HG03442 (cell line): Measurements from ENCODE around the gene KCNK5.

Experiments used
- ATAC-seq: cut with Tn5 transposase; IDR thresholded peaks from one replicate; pipeline ENCODE4 v1.9.1; 2021; ENCODE audit warnings: mild to moderate bottlenecking, moderate library complexity; ENCODE audit not compliant: unreplicated experiment

KCNK5 gene

DNA sequence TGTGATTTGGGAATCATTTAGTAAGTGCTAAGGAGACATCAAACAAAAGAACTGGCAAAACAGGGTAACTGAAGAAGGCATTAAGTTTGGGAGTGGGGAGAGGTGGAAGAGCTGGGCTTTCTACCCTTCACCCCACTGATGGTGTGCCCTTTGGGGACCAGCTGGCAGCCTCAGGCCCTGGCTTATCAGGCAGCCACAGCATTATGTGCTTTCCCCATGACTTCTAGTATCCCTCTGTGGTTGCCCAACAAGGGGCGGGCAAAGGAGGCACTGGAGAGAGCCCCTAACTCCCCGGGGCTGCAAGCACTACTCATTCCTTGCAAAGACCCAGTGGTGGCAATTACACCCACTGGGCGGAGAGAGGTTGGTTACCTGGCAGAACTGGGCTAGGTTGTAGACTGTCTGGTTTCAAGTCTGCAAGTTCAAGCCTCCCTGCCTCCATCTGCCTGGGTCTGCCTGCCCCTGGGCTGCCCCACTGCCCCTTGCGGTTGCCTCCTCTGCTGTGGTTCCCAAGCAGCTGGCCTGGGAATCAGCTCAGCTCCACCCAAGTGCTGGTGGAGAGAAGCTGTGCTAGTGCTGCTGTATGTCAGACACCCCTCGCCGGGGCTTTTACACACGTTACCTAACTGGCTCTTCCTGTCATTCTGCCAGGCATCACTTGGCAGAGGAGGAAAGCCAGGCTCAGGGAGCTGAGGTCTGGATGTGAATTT, 29.9 kb downstream of the KCNK5 start:
- ATAC-seq: no peak

DNA sequence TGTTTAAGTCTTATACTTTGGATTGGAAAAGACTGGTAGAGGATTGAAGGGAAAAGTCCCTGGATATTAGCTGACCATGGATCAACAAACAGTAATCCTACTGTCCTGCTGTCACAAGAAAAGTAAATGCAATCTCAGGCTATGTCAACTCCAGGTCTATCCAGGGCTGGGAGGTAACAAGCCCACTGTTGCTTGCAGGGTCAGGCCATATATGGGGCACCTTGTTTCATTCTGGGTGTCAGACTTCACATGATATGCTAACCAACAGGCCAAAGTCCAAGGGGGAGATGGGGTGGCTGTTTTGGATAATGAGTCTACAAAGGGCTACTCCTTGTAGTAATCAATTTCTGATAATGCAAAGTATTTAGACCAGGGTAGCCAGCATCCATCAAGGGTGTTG, 30.7 kb downstream of the KCNK5 start:
- ATAC-seq: no peak

DNA sequence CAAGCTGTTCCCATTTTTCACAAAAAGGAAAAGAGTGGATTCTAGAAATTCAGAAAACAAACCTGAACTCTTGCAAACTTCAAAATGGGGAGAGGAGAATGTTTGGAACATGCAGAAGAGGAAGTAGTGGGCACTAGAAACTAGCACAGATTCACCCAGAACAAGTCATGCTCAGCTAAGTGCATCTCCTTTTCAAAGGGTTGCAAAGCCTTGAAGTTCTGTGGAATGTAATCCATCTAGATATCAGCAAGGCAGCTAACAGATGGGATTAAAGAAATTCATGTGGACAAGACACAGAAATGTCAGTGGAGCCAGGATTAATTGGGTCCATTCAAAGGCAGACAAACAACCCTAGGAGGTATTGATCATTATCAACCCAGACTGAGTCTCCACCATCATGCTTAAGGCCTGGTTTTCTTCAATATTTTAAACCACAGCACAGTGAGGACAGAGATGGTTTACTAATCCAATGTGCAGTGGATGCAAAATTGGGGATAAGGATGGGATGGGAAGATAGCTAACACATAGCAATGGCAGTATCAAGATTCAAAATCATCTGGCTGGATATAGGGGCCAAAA, 31.3 kb downstream of the KCNK5 start:
- no peak for ATAC-seq

DNA sequence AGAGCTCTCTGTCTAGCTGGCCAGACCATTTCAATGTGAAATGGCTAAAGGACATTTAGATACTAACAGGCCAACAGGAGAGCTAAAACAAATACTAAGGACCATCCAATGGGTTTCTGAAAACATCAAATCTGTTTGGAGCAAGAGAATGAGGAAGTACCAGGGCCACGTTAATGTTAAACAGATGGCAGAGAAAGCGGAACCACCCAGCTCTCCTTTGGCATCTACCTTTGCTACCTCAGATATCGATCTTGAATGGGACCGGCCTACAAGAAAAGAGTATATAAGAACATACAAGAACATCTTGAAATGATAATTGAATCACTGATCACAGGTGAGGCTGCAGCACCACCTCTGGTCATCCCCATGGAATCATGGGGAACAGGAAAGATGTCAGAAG, 31.8 kb downstream of the KCNK5 start:
- no peak for ATAC-seq

DNA sequence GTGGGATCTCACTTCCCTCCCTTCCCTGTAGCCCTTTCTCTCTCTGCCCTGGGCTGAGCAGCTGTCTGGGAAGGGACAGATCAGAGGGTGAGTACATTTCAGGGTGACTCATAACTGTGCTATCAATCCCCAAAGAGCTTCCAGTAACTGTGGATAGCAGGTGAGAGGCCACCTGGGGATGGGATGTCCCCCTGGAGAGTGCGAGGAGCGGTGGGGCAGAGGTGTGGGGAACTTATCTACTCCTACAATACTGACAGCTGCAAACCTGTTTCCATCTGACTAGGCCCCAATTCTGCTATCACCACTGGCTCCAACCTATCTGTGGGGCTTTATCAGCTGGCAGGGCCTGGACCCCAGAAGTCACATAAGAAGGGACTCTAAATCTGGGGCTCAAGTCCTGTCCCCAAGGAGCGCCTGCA, 32.6 kb downstream of the KCNK5 start:
- ATAC-seq: no peak

DNA sequence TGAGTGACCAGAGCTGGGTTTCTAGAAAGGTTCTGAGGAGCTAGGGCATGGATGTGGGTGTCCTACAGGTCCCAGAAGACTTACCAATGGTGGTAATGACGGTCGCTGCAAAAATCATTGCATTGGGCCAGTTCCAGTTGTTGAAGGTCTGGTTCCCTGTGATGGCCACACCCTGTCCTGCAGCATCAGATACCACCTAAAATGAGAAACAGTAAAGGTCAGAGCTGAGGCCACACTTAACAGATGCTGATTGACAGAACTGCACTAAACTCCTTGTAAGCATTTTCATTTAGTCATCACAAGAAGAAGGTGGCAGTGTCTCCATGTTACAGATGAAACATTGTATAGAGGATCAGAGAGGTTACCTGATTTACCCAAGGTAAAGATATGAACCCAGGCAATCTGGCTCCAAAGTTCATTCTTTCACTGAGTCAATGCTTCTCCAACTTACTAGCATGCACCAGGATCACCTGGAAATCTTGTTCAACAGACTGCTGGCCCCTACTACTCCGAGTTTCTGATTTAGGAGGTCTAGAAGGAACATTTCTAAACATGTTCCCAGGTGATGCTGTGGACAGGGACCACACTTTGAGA, 33.4 kb downstream of the KCNK5 start:
- ATAC-seq: no peak

DNA sequence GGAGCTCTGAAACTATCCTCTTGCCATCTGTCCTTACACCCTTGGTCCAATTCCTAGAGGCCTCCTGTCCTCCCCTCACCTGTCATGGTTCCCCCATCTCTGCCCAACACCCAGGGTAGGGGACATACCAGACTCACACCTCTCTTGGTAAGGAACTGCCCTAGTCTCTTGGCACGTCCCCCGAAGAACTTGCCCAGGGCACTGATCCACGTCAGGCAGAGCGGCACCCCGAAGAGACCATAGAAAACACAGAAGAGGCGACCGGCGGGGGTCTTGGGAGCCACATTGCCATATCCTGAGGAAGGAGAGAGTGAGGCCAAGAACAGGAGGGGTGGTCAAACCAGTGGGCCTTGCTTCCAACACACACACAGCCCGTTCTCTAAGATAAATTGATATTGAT, 34.8 kb downstream of the KCNK5 start:
- no peak for ATAC-seq

DNA sequence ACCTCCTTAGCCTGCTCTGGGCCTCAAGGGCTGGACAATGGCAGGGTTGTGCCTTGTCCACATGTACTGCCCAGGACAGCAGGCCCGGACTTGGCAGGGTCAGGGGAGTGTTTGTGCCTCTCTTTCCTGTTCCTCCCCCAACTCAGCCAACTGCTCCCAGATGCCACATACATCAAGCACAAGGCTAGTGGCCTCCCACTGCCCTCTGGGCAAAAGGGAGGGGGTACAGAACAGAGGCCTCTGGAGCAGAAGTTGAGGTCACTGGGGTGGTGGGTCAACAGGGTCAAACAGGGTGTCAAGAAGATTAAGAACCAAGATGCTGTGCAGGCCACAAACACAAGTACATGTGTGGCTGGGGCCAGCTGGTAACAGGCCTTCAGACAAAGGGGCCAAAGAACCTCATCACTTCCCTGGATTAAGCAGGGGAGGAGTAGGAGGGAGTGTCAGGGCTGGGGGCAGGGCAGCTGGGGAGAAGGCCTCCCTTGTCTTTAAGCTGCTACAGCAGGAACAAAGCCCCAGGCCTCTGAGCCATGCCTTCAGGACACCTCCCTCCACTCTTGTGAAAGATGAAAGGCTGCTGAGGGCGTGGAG, 36.0 kb downstream of the KCNK5 start:
- no peak for ATAC-seq

DNA sequence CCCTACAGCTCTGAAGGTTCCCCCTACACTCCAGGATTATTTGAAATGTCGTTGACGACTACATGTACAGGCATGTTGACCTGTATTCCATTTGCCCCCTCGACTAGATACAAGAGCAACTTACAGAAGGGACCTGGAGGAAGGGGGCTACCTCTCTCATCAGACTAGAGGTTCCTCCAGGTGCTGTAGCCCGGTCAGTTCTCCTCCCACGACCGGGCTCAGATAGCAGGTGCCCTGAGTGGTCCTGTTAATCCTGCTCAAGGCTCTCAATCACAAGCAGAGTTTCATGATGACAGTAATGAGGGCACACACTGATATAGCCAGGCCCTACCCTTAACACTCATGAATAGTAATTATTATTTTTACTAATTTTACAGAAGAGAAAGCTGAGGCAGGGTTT, 36.5 kb downstream of the KCNK5 start:
- no peak for ATAC-seq

DNA sequence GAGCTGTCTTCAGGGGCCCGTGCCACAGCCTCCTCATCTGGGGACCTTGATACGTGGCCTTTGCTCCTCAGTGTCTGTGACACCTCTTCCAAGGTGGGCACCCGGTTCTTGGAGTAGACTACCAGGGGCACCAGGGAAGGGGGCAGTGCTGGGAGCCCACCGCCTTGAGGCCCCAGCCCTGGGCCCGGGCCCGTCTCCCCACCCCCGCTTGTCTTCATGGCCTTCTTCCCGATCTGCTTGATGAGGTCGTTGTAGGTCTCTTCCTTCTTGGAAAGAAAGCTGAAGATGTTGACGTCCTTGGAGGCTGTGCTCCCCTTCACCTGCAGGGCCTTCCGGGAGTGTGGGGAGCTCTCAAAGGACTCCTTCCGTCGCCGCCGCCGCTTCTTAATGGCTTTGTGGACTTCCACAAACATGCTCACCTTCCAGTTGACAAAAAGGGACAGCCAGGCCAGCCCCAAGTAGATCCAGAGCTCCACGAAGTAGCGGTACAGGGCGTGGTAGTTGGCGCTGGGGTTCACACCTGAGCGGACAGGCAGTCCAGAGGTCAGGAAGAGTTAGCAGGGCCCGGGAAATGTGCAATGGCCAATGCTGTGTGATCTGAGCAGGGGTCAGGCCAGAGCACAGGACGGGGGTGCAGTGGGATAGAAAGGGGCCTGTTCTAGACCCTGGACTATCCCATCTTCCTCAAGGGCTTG, 37.9 kb downstream of the KCNK5 start:
- no peak for ATAC-seq

DNA sequence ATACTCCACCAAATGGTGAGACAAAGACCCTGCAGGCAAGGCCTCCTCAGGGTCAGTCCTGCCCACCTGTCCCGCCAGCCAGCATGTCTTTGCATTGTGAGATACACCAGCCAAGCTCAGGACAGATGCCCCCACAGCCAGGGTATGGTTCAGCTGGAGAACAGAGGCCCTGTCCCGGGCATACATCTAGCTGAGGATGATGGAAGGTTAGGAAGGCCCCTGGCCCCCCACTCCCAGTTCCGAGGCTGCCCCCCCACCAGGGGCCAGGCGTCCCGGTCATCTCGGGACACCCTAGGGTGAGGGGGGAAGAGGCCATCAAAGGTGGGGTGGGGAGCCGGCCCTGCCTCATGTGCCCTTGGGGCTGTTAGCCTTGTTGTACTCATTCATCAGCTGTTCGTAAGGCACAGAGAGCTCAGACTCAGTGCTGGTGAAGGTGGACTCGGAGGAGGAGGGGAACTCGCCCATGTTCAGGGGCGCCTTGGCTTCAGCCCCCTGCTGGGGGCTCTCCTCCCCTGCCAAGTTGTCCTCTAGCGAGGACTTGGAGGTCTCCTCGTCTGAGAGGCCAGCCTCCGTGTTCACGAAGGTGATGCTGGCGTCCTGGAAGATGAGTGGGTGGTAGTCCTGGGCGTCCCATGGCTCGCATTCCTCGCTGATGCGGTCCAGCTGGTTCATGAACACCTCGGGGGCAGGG, 38.6 kb downstream of the KCNK5 start:
- ATAC-seq: no peak

DNA sequence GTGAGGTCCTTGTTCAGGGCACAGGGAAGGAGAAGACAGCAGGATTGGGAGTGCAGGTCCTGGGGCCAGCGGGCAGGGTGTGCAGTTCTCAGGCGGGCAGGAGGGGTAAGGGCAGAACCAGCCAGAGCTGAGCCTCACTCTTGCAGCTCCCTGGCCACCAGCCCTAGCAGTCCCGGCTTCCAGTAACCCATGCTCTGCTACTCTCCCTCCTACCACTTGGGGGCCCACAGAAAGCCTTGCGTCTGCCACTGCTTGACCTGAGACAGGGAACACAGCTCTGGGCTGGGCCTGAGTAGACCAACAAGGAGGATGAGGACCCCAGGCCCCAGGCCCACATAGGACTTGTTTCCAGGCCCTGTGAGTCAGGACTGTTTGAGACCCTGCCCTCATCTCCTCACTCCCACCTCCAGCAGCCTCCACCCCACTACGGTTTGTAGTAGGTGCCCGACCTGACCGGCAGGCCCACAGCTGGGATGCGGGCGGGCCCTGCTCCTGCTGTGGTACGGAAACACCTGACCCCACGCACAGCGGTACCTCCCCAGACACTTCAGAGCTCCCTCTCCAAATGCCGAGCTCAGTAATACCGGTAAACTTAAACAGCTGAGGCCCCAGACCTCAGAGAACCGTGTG, 39.2 kb downstream of the KCNK5 start:
- ATAC-seq: peak; percentile 47

DNA sequence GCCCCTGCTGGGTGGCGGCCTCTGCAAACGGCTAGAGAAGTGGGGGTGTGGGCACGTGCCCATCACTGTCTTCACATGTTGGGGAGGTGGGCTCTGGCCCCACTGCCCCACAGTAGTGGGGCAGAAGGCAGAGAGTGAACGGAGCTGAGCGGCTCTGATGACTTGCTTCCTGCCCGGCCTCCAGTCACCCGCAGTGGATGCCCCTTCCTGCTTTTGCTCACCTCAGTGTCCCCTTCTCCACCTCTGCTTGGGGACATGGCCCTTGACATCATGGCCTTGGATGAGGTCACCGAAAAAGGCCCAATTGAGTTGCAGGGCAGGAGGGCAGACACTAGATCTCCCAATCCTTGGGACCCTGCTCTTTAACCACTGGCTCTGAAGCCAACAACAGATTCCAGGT, 40.1 kb downstream of the KCNK5 start:
- no peak for ATAC-seq

DNA sequence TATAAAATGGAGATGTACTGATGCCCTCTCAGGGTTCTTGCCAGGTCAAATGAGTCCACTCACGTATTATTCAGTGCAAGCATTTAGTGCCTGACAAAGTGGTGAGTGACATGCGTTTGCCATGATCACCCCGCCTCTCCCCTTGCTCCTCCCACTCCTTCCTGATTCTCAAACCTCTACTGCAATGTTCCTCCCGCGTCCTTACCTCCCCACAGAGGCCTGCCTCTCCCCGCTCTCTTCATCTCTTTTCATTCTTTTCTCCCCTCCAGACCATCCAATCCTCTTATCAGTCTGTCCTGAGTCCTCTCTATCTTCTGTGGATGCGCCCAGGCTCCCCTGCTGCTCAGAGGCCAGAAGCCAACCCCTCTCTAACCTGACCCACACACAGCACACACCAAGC, 40.7 kb downstream of the KCNK5 start:
- no peak for ATAC-seq

DNA sequence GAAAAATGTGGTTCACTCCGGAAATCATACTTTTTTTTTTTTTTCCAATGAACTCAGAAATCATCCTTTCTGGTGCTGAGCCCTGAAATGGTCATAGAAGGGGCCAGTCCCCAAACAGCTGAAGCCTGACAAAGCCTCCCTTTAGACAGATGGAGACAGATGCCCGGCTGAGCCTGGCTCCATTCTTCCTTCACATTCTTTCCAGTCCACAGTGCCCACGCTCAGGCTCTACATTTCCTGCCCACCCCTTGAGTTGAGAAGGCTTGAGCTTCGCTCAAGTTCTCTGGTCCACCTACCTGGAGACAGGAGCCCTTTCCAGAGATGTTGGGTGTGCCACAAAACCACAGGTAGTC, 41.2 kb downstream of the KCNK5 start:
- no peak for ATAC-seq

DNA sequence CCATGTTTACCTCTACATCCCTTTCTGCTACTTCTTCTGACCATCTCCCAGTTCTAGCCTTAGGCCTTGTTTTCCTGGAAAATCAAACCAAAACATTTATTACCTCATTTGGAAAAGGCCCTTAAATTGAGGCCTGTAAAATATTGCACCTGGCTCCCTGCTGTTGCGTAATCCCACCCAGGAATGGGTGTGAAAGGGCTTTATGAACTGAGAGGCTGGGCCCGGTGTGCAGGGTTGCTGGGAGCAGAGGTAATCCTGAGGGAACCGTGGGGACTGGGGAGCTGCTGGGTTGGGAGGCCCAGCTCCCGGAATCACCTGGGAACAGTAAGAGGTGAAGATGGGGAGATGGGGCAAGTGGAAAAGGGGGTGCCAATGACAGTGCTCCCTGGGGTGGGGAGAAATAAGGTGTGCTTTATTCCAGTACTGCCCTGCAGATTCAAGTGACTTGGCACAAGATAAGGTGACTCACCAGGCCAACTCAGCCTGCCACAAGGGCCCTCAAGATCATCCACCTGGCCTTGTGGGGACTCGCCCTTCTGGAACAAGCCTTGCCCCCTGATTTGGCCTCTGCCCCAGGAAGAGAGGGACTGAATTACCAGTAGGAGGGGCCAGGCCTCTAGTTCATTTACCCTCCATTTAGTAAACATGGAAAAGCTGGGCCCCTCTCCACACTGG, 44.2 kb downstream of the KCNK5 start:
- no peak for ATAC-seq

DNA sequence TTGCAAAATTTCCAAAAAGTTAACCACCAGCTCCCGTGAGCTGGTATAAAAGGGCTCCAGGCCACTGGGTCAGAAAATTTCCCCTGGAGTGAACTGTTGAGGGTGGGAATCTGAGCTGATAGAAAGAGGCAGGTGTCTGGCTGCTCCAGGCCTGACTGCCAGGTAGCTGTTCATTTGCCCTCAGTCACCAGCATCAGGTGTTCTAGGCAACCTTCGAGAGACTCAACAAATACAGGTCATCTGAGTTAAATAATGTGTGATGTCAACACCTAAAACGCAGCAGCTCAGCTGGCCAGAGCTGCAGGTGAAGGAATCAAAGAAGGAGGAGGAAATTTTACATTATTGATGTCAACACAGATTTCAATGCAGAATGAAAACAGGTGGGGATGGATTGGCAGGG, 46.7 kb downstream of the KCNK5 start:
- ATAC-seq: no peak

DNA sequence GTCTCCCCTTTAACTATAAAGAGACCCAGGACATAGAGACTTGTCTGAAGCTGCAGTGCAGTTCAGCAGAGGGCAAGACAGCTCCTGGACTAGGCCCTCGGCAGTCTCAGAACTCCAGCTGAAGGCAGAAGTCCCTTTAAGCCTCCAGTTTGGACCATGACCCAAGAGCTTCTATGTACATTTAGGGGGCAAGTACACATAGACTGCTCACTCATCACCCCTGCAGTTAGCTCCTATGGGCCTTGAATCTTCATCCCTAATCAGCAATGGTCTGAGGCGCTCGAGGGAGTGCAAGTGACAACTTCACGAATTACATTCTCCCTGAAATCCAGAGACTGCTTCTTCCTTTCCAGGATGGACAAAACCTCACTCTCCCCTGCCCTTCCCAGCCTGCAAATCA, 47.4 kb downstream of the KCNK5 start:
- no peak for ATAC-seq

DNA sequence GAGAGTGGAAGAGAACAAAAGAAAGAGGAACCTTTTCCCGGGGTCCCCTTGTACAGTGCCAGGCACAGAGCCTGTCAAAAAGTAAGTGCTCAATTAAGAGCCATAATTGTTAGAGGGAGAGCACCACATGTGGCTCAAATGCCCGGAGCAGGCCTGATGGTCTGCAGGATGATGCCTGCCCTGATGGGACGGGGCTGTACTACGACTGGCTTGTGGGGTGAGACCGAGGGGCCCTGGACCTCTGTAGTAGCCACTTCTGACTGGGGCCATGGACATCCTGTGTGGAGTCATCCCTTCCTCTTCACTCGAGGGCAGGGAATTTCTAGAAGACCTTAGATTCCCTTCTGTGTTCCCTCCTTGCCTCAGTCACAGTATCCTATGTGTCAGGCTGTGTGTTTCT, 47.9 kb downstream of the KCNK5 start:
- ATAC-seq: no peak

DNA sequence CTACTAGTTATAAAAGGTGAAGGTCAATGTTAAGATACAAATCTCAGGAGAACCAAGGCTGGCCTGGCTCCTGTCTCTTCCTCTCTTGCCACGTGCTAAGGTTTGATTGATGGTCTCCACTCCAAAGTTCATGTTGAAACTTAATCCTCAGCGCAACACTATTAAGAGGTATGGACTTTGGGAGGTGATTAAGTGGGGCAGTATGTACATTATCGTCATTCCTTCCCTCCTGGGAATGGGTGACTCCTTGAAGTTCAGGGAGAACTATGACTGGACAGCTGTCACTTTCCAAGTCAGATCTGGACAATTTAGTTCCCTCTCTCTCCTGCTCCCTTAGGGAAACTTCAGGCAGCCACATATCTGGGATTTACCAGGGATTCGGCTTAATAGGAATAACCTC, 50.5 kb downstream of the KCNK5 start:
- no peak for ATAC-seq
